ENCODE results near the gene NAXE. TPM values are rescaled to one million over a fixed set of nuclear protein-coding genes. Genes with fewer than 3 reads are reported as not detected.

NAXE gene
- polyA plus RNA-seq, 1 experiment = 29.9 TPM

DNA sequence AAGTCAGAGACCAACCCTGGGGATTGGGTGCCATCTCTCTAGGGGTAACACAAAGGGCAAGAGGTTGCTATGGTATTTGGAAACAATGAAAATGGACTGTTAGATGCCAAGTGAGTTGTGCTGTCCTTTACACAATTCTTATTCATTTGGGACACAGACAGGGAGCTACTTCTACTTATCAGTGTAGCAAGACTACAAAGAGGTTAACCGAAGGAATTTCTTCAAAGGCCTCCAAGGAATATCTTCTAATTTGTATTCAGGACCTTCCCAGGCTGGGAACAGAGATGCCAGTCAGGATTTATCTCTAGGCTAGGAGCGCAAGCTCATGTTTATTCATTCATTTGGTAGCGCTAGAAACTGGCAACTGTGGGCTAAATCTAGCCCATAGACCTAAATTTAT, 2.6 kb downstream of the NAXE start:
- CTCF ChIA-PET = interaction anchor here (0.8 to 1.0 kb wide), 4 partner anchors 14 to 148 kb away, joined by 3 to 5 read pairs (median 4); no protein-coding TSS in a partner anchor
- TF ChIP-seq, protein P1, sequence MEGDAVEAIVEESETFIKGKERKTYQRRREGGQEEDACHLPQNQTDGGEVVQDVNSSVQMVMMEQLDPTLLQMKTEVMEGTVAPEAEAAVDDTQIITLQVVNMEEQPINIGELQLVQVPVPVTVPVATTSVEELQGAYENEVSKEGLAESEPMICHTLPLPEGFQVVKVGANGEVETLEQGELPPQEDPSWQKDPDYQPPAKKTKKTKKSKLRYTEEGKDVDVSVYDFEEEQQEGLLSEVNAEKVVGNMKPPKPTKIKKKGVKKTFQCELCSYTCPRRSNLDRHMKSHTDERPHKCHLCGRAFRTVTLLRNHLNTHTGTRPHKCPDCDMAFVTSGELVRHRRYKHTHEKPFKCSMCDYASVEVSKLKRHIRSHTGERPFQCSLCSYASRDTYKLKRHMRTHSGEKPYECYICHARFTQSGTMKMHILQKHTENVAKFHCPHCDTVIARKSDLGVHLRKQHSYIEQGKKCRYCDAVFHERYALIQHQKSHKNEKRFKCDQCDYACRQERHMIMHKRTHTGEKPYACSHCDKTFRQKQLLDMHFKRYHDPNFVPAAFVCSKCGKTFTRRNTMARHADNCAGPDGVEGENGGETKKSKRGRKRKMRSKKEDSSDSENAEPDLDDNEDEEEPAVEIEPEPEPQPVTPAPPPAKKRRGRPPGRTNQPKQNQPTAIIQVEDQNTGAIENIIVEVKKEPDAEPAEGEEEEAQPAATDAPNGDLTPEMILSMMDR (IDR thresholded peaks at IDR 0.05; ENCODE audit: low read depth, low read length) = no peak
- DNase-seq (ENCODE audit: low read depth, low spot score) = no peak
- no peak overlapping the region for H3K4me3 ChIP-seq (ENCODE audit: low read depth, low read length)
- no peaks in the 10 kb centered on the region for H3K27me3 ChIP-seq (ENCODE audit: control insufficient read depth, insufficient read depth, low read length)
- POLR2A ChIA-PET = interaction anchor here (0.6 to 1.0 kb wide), 2 partner anchors 20 to 93 kb away, joined by 3 to 4 read pairs; partner anchors contain the start of gene MEF2D
- no peak overlapping the region for H3K27ac ChIP-seq (ENCODE audit: low read depth, low read length)
- H3K9me3 ChIP-seq (ENCODE audit: control insufficient read depth, insufficient read depth, low read length) = no peaks in the 10 kb centered on the region; the same call in 1 of the 2 replicates

DNA sequence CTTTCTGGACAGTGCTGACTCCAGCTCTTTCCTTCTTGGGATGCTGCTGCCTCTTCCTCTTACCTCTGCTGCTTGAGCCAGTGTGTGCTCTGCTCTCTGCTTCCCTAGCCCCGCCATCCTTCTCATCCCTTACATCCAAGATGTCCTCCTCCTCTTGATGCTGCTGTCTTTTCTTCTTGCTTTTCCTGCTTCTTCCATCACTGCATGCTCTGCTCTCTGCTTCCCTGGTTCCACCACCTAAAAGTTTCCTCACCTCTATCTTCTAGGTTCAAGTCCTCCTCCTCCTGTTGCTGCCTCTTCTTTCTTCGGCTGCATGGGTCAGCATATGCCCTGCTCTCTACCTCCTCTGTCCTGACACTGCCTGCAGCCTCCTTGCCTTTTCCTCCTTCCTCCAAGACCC, 3.4 kb downstream of the NAXE start:
- CTCF ChIA-PET = no interaction called here
- Histone ChIP-seq H3K9me3 (ENCODE audit: control insufficient read depth, insufficient read depth, low read length) (no peaks in the 10 kb centered on the region; the same call in 1 of the 2 replicates), H3K27ac (ENCODE audit: low read depth, low read length) (no peak overlapping the region), H3K4me3 (ENCODE audit: low read depth, low read length) (no peak overlapping the region), H3K27me3 (ENCODE audit: control insufficient read depth, insufficient read depth, low read length) (no peaks in the 10 kb centered on the region)
- TF ChIP-seq, protein P1 (IDR thresholded peaks at IDR 0.05; ENCODE audit: low read depth, low read length) = no peak
- no peak for DNase-seq (ENCODE audit: low read depth, low spot score)
- POLR2A ChIA-PET = no interaction called here

DNA sequence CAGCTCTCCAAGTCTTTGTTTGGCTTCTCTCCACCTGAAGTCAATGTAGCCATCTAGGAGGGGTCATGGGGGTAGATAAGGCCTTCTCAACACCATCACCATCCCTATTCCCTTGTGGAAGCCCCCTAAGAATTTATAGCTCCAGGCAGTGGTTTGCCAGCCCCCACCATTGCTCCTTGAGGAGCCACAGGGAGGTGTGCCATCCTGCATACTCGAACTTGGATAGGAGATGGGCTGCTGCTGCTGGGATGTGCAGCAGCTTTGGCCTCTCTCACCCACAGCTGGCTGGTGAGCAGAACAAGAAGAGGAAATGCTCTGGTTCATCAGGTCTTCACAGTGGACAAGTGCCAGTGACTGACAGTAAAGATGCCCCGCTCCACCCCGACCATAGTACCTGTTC, 4.8 kb downstream of the NAXE start:
- Histone ChIP-seq H3K27ac (ENCODE audit: low read depth, low read length) (no peak overlapping the region), H3K4me3 (ENCODE audit: low read depth, low read length) (no peak overlapping the region), H3K27me3 (ENCODE audit: control insufficient read depth, insufficient read depth, low read length) (no peaks in the 10 kb centered on the region), H3K9me3 (ENCODE audit: control insufficient read depth, insufficient read depth, low read length) (no peaks in the 10 kb centered on the region; the same call in 1 of the 2 replicates)
- ChIA-PET CTCF (interaction anchor here (0.6 to 2.9 kb wide), 2 partner anchors 12 to 64 kb away, joined by 3 to 8 read pairs; no protein-coding TSS in a partner anchor), POLR2A (no interaction called here)
- DNase-seq (ENCODE audit: low read depth, low spot score) = no peak
- TF ChIP-seq, protein P1 (IDR thresholded peaks at IDR 0.05; ENCODE audit: low read depth, low read length) = no peak

DNA sequence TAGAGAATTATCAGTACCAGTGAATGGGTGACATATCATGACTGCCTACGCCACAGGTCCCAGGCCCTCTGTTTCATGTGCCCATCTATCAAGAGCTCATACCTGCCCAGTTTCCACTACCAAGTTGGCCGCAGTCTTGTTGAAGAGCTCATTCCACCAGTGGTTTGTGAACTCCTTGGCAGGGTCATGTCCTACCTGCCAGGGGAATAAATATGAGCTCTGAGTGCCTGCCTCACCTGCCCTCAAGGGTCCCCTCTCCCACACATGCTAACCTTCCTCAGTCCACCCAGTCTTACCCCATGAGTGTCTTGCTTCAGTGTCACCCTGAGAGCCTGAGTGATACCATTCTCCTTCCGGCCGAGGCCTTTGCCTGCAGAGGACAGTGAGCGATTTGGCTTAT, 6.5 kb downstream of the NAXE start:
- Histone ChIP-seq H3K27ac (ENCODE audit: low read depth, low read length) (no peak overlapping the region), H3K4me3 (ENCODE audit: low read depth, low read length) (no peak overlapping the region), H3K9me3 (ENCODE audit: control insufficient read depth, insufficient read depth, low read length) (no peaks in the 10 kb centered on the region), H3K27me3 (ENCODE audit: control insufficient read depth, insufficient read depth, low read length) (no peaks in the 10 kb centered on the region)
- DNase-seq (ENCODE audit: low read depth, low spot score) = no peak
- ChIA-PET POLR2A (no interaction called here), CTCF (interaction anchor here (0.6 to 2.9 kb wide), 2 partner anchors 11 to 13 kb away, joined by 3 to 8 read pairs; no protein-coding TSS in a partner anchor)
- TF ChIP-seq, protein P1 (IDR thresholded peaks at IDR 0.05; ENCODE audit: low read depth, low read length) = no peak

DNA sequence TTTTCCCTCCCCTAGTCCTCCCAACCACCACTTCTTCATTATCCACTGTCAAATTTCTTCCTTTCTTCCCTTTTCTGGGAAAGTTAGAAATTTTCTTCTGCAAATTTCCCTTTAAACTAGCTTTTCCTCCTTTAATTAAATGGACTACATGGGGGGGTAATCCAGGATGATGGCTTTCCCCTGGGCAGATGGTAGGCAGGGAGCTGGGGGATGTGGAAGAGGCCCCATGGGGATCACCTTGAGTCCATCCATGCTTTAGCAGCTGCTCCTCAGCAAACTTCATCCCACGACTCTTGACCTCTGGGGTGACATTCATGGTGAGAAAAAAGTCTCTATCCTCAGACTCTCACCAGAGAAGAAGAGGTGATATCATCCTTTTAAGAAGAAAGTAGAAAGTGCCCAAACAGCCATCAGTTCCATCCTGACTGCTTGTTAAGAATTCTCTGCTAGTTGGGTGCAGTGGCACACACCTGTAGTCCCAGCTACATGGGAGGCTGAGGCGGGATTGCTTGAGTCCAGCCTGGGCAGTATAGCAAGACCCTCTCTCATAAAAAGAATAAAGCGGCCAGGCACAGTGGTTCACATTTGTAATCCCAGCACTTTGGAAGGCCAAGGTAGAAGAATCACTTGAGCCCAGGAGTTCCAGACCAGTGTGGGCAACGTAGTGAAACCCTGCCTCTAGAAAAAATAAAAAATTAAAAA, 7.3 kb downstream of the NAXE start:
- Histone ChIP-seq H3K27ac (ENCODE audit: low read depth, low read length) (no peak overlapping the region), H3K4me3 (ENCODE audit: low read depth, low read length) (no peak overlapping the region), H3K27me3 (ENCODE audit: control insufficient read depth, insufficient read depth, low read length) (no peaks in the 10 kb centered on the region), H3K9me3 (ENCODE audit: control insufficient read depth, insufficient read depth, low read length) (no peaks in the 10 kb centered on the region)
- TF ChIP-seq, protein P1 (IDR thresholded peaks at IDR 0.05; ENCODE audit: low read depth, low read length) = no peak
- POLR2A ChIA-PET = no interaction called here
- DNase-seq (ENCODE audit: low read depth, low spot score) = no peak
- CTCF ChIA-PET = interaction anchor here (0.6 to 2.9 kb wide), 2 partner anchors 10 to 14 kb away, joined by 3 to 8 read pairs; no protein-coding TSS in a partner anchor
